Measurements from ENCODE around the gene TMEM52. TPM values are rescaled to one million over a fixed set of nuclear protein-coding genes. Genes with fewer than 3 reads are reported as not detected.

TMEM52 gene
- total RNA-seq, 4 donors from 2014 or later = 1.0 TPM; not detected in 3

GRCh38 chr1:1942753-1943656 is 23.9 kb upstream of the TMEM52 start:
- Histone ChIP-seq H3K36me3 (no peaks in the 10 kb centered on the region), H3K4me3 (no peak overlapping the region), H3K27ac (no peak overlapping the region), H3K9me3 (no peaks in the 10 kb centered on the region), H3K27me3 (peaks cover 0 to 20% of the 10 kb centered on the region in 2 donors), H3K4me1 (peaks cover 0 to 17% (median 0%) of the 10 kb centered on the region in 4 donors)
- TF ChIP-seq CTCF (IDR thresholded peaks at IDR 0.05) (no peak), POLR2A (IDR thresholded peaks at IDR 0.05) (no peak), EP300 (IDR thresholded peaks at IDR 0.05) (no peak)
- DNase-seq (ENCODE audit: low spot score in 2 of 2) = no peak
- 85 to 88% methylated on average over 12 to 21 of the region's 45 CpGs for WGBS, 2 donors

- Histone ChIP-seq H3K9me3 (no peaks in the 10 kb centered on the region), H3K27ac (no peak overlapping the region), H3K36me3 (no peaks in the 10 kb centered on the region), H3K4me3 (no peak overlapping the region), H3K27me3 (peaks cover 0 to 21% of the 10 kb centered on the region in 2 donors), H3K4me1 (peaks cover 0 to 17% (median 0%) of the 10 kb centered on the region in 4 donors)
- TF ChIP-seq POLR2A (IDR thresholded peaks at IDR 0.05) (no peak), CTCF (IDR thresholded peaks at IDR 0.05) (no peak), EP300 (IDR thresholded peaks at IDR 0.05) (no peak)
- no peak for DNase-seq (ENCODE audit: low spot score in 2 of 2)
- WGBS, 2 donors = 62 to 79% methylated on average over 20 to 37 of the region's 39 CpGs
These were observed 23.0 kb upstream of the TMEM52 start for GRCh38 chr1:1941868-1942752.

- Histone ChIP-seq H3K4me1 (peaks cover 0 to 10% (median 0%) of the 10 kb centered on the region in 4 donors), H3K36me3 (no peaks in the 10 kb centered on the region), H3K4me3 (no peak overlapping the region), H3K27me3 (peaks cover 0 to 28% of the 10 kb centered on the region in 2 donors), H3K27ac (no peak overlapping the region), H3K9me3 (no peaks in the 10 kb centered on the region)
- TF ChIP-seq CTCF (IDR thresholded peaks at IDR 0.05) (no peak), EP300 (IDR thresholded peaks at IDR 0.05) (no peak), POLR2A (IDR thresholded peaks at IDR 0.05) (no peak)
- WGBS, 2 donors = 64 to 65% methylated on average over 19 of the region's 19 CpGs
- no peak for DNase-seq (ENCODE audit: low spot score in 2 of 2)
These were observed 22.2 kb upstream of the TMEM52 start for GRCh38 chr1:1941211-1941841.

GRCh38 chr1:1940123-1940425 is 21.0 kb upstream of the TMEM52 start:
- DNase-seq (ENCODE audit: low spot score in 2 of 2) = no peak
- Histone ChIP-seq H3K9me3 (no peaks in the 10 kb centered on the region), H3K4me1 (peaks cover 0 to 8% (median 0%) of the 10 kb centered on the region in 4 donors), H3K4me3 (no peak overlapping the region), H3K36me3 (no peaks in the 10 kb centered on the region), H3K27ac (no peak overlapping the region), H3K27me3 (peaks cover 0 to 31% of the 10 kb centered on the region in 2 donors)
- TF ChIP-seq EP300 (IDR thresholded peaks at IDR 0.05) (no peak), POLR2A (IDR thresholded peaks at IDR 0.05) (no peak), CTCF (IDR thresholded peaks at IDR 0.05) (no peak)
- 82 to 87% methylated on average over 9 to 12 of the region's 12 CpGs for WGBS, 2 donors
